ENCODE data around the gene DPH5. TPM values are rescaled to one million over a fixed set of nuclear protein-coding genes. Genes with fewer than 3 reads are reported as not detected.

The DPH5 gene
- total and polyA plus RNA-seq, 2 donors (not counting 1 experiment from before 2014, with no cell fraction given) = 33.0 to 42.5 TPM

- H3K4me2 ChIP-seq (replicated peaks; ENCODE audit: low read depth, low read length, poor library complexity, severe bottlenecking) = peak overlapping the region; percentile 16
- no peaks in the 10 kb centered on the region for H3K27me3 Mint-ChIP-seq
- intact Hi-C loops (cut with micrococcal nuclease) = loop anchor here (5.0 kb wide), 2 partner anchors 37 to 38 kb away; partner anchors contain the start of gene DPH5
- H3K79me2 ChIP-seq (ENCODE audit: control insufficient read depth, insufficient read depth, low read length) = peaks cover 82% of the 10 kb centered on the region
- no peak overlapping the region for H2AFZ ChIP-seq (ENCODE audit: insufficient read depth, low read depth, low read length, poor library complexity, severe bottlenecking)
- H3K36me3 ChIP-seq (replicated peaks in 1 of 2; ENCODE audit: control extremely low read depth in 1 of 2, control insufficient read depth in 1 of 2, extremely low read depth in 1 of 2, insufficient read depth in 2 of 2, low read length in 1 of 2) = no peaks in the 10 kb centered on the region
- no peaks in the 10 kb centered on the region for H4K20me1 ChIP-seq (ENCODE audit: control insufficient read depth, insufficient read depth, low read length, poor library complexity, severe bottlenecking)
- WGBS (ENCODE audit: insufficient coverage) = 55% methylated on average over 1 of the region's 2 CpGs
- H3K27ac ChIP-seq (ENCODE audit: low read length in 2 of 2) = no peak overlapping the region
- TF ChIP-seq CTCF (IDR thresholded peaks at IDR 0.05) = no peak
- no peak for TF ChIP-seq EZH2 (IDR thresholded peaks at IDR 0.05; ENCODE audit: borderline replicate concordance, insufficient read depth, low read depth, low read length, poor library complexity, severe bottlenecking)
- CTCF ChIA-PET = interaction anchor here (1.2 to 1.8 kb wide), 4 partner anchors 15 to 224 kb away, joined by 3 to 11 read pairs (median 6); no protein-coding TSS in a partner anchor
- H3K4me1 Mint-ChIP-seq = peaks cover 66% of the 10 kb centered on the region
- H3K27me3 ChIP-seq (replicated peaks in 1 of 4; ENCODE audit: control extremely low read depth in 1 of 4, control insufficient read depth in 3 of 4, insufficient read depth in 4 of 4, low read length in 3 of 4) = no peaks in the 10 kb centered on the region
- ATAC-seq (ENCODE audit: low read depth) = no peak
- H3K9me3 Mint-ChIP-seq (ENCODE audit: insufficient read depth) = no peaks in the 10 kb centered on the region
- POLR2A ChIA-PET = interaction anchor here (0.5 kb wide), 1 partner anchor 22 kb away, joined by 12 read pairs; no protein-coding TSS in a partner anchor
- no peaks in the 10 kb centered on the region for H3K9me3 ChIP-seq (ENCODE audit: control extremely low read depth in 1 of 3, control insufficient read depth in 2 of 3, insufficient read depth in 1 of 3, low read length in 2 of 3)
- H3K9ac ChIP-seq (ENCODE audit: low read length) = no peak overlapping the region
- peak overlapping the region; percentile 51 for H3K4me3 Mint-ChIP-seq
- peaks cover 42 to 53% of the 10 kb centered on the region in 2 donors for H3K4me1 ChIP-seq (ENCODE audit: control insufficient read depth in 2 of 2, insufficient read depth in 2 of 2, low read length in 2 of 2)
- no peak overlapping the region for H3K4me3 ChIP-seq (ENCODE audit: control extremely low read depth in 1 of 5, extremely low read depth in 1 of 5, insufficient read depth in 1 of 5, low read depth in 2 of 5, low read length in 4 of 5)
- DNase-seq = no peak
- H3K27ac Mint-ChIP-seq = peak overlapping the region; percentile 39
Measured at GRCh38 chr1:101064697-101065096, 39.1 kb upstream of the DPH5 start.

GRCh38 chr1:101060992-101061391 is 35.4 kb upstream of the DPH5 start:
- Histone ChIP-seq H3K9me3 (ENCODE audit: control extremely low read depth in 1 of 3, control insufficient read depth in 2 of 3, insufficient read depth in 1 of 3, low read length in 2 of 3) (no peaks in the 10 kb centered on the region), H4K20me1 (ENCODE audit: control insufficient read depth, insufficient read depth, low read length, poor library complexity, severe bottlenecking) (no peaks in the 10 kb centered on the region), H3K79me2 (ENCODE audit: control insufficient read depth, insufficient read depth, low read length) (peaks cover 64% of the 10 kb centered on the region), H3K27me3 (replicated peaks in 1 of 4; ENCODE audit: control extremely low read depth in 1 of 4, control insufficient read depth in 3 of 4, insufficient read depth in 4 of 4, low read length in 3 of 4) (no peaks in the 10 kb centered on the region), H3K9ac (ENCODE audit: low read length) (no peak overlapping the region), H3K4me1 (ENCODE audit: control insufficient read depth in 2 of 2, insufficient read depth in 2 of 2, low read length in 2 of 2) (peaks cover 33 to 38% of the 10 kb centered on the region in 2 donors), H2AFZ (ENCODE audit: insufficient read depth, low read depth, low read length, poor library complexity, severe bottlenecking) (no peak overlapping the region), H3K4me2 (replicated peaks; ENCODE audit: low read depth, low read length, poor library complexity, severe bottlenecking) (no peak overlapping the region), H3K36me3 (replicated peaks in 1 of 2; ENCODE audit: control extremely low read depth in 1 of 2, control insufficient read depth in 1 of 2, extremely low read depth in 1 of 2, insufficient read depth in 2 of 2, low read length in 1 of 2) (peaks cover 0 to 8% of the 10 kb centered on the region in 2 experiments), H3K27ac (ENCODE audit: low read length in 2 of 2) (no peak overlapping the region), H3K4me3 (ENCODE audit: control extremely low read depth in 1 of 5, extremely low read depth in 1 of 5, insufficient read depth in 1 of 5, low read depth in 2 of 5, low read length in 4 of 5) (no peak overlapping the region)
- H3K27ac Mint-ChIP-seq = no peak overlapping the region
- H3K4me3 Mint-ChIP-seq = no peak overlapping the region
- no peak for TF ChIP-seq CTCF (IDR thresholded peaks at IDR 0.05)
- no peak for TF ChIP-seq EZH2 (IDR thresholded peaks at IDR 0.05; ENCODE audit: borderline replicate concordance, insufficient read depth, low read depth, low read length, poor library complexity, severe bottlenecking)
- ATAC-seq (ENCODE audit: low read depth) (no peak), DNase-seq (no peak)
- no peaks in the 10 kb centered on the region for H3K9me3 Mint-ChIP-seq (ENCODE audit: insufficient read depth)
- no CpG with 5 or more reads among the region's 1 CpG for WGBS (ENCODE audit: insufficient coverage)
- peaks cover 52% of the 10 kb centered on the region for H3K4me1 Mint-ChIP-seq
- CTCF ChIA-PET = no interaction called here
- POLR2A ChIA-PET = interaction anchor here (0.6 kb wide), 1 partner anchor 31 kb away, joined by 3 read pairs; no protein-coding TSS in a partner anchor
- intact Hi-C loops (cut with micrococcal nuclease) = loop anchor here (1.0 to 5.0 kb wide), 2 partner anchors 9 to 41 kb away; no protein-coding TSS in a partner anchor
- no peaks in the 10 kb centered on the region for H3K27me3 Mint-ChIP-seq
